K562 (cell line): Measurements from ENCODE around the gene SPDYE4. TPM values are rescaled to one million over a fixed set of nuclear protein-coding genes. Genes with fewer than 3 reads are reported as not detected.

ENCODE experiments used
- ATAC-seq: fragments of 200-7000 bp; cut with Tn5 transposase; 3 replicates; pipeline ENCODE4 v1.9.1; 2020; ENCODE audit warnings: moderate library complexity
- BruUV-seq: library from RNA; stranded (reverse); fragments of 400-500 nt; replicated peaks from 2 replicates; lab custom pipeline; 2021; lab: Mats Ljungman, UMichigan
- CTCF ChIA-PET: fragments of 300-600 bp; formaldehyde crosslinking; extraction: SDS; loops from one replicate; lab custom pipeline; 2021; ENCODE audit warnings: low intra/inter-chr PET ratio; lab: Yijun Ruan, JAX
- POLR2A ChIA-PET: fragments of 300-600, 350-650 bp; sonication (Branson Sonifier 250); formaldehyde crosslinking; extraction: SDS; loops from one replicate; lab custom pipeline; 2021; ENCODE audit warnings: antibody characterized with exemption, inconsistent platforms; lab: Yijun Ruan, JAX
- DNase-seq, 4 experiments: peaks; one replicate each; pipeline versions ENCODE4 v3.0.0 to v3.0.0-alpha.2; 2011 to 2018; ENCODE audit warnings: low spot score in 3 of 4, mixed read lengths in 3 of 4; ENCODE audit errors: extremely low read depth in 1 of 4
- FAIRE-seq: peaks from 2 replicates; lab custom pipeline; 2011; peaks lifted over from hg19 to GRCh38; lab: Jason Lieb, UNC
- H2AFZ ChIP-seq: 2 replicates; pipeline ENCODE4 v1.6.0; 2011; ENCODE audit warnings: low read depth, low read length, control low read depth, inconsistent platforms
- H3K27ac ChIP-seq: fragments of 200-600 bp; 3 replicates; pipeline ENCODE4 v1.8.0; 2011; ENCODE audit warnings: low read depth, mild to moderate bottlenecking, control low read depth, inconsistent platforms, low read length, moderate library complexity, mixed read lengths; ENCODE audit errors: extremely low read depth
- H3K27me3 ChIP-seq, 2 experiments: fragments of 300-600 bp in 1 of 2; 2 replicates in 1 of 2; 3 replicates in 1 of 2; pipeline versions ENCODE4 v1.6.0 to v1.8.0; 2011; ENCODE audit warnings: inconsistent platforms in 2 of 2, low read length in 2 of 2, mild to moderate bottlenecking in 1 of 2, mixed read lengths in 1 of 2, moderate library complexity in 1 of 2; ENCODE audit not compliant: control insufficient read depth in 2 of 2, insufficient read depth in 2 of 2
- H3K36me3 ChIP-seq: fragments of 300-600 bp; 3 replicates; pipeline ENCODE4 v1.8.0; 2011; ENCODE audit warnings: mild to moderate bottlenecking, low read length, inconsistent platforms; ENCODE audit not compliant: control insufficient read depth, insufficient read depth
- H3K4me1 ChIP-seq, 2 experiments: fragments of 200-600 bp in 1 of 2; replicated peaks in 1 of 2; 2 replicates in 1 of 2; 3 replicates in 1 of 2; pipeline versions ENCODE4 v1.5.1 to v1.8.0; 2011; ENCODE audit warnings: inconsistent platforms in 2 of 2, low read length in 2 of 2, mild to moderate bottlenecking in 1 of 2, mixed read lengths in 1 of 2, moderate library complexity in 1 of 2; ENCODE audit not compliant: control insufficient read depth in 2 of 2, insufficient read depth in 2 of 2
- H3K4me2 ChIP-seq: 2 replicates; pipeline ENCODE4 v1.6.1; 2011; ENCODE audit warnings: low read length, control low read depth, inconsistent platforms, mixed read lengths; ENCODE audit not compliant: insufficient read depth
- H3K4me3 ChIP-seq: fragments of 200-600 bp; sonication (generic), shearing (Covaris generic); 2 replicates; pipeline ENCODE4 v1.5.1; 2016; ENCODE audit warnings: control low read depth, inconsistent platforms
- H3K79me2 ChIP-seq: fragments of 200-600 bp; 3 replicates; pipeline ENCODE4 v1.8.0; 2011; ENCODE audit warnings: low read length, inconsistent platforms; ENCODE audit not compliant: control insufficient read depth, insufficient read depth
- H3K9ac ChIP-seq, 2 experiments: 2 replicates each; pipeline versions ENCODE4 v1.6.0 to v1.6.1; 2011; ENCODE audit warnings: low read depth in 2 of 2, low read length in 2 of 2, control low read depth in 1 of 2, inconsistent platforms in 1 of 2, mild to moderate bottlenecking in 1 of 2, mixed read lengths in 1 of 2; ENCODE audit not compliant: insufficient read depth in 1 of 2
- H3K9me1 ChIP-seq: one replicate; pipeline ENCODE4 v1.6.0; 2011; ENCODE audit warnings: inconsistent platforms, mild to moderate bottlenecking, low read length, moderate library complexity; ENCODE audit not compliant: control insufficient read depth, insufficient read depth
- H3K9me3 ChIP-seq: replicated peaks from 2 replicates; pipeline ENCODE4 v1.5.1; 2011; ENCODE audit warnings: low read depth, low read length, inconsistent platforms; ENCODE audit not compliant: control insufficient read depth, insufficient read depth
- H4K20me1 ChIP-seq: replicated peaks from 2 replicates; pipeline ENCODE4 v1.6.1; 2011; ENCODE audit warnings: low read length, inconsistent platforms, mixed read lengths; ENCODE audit not compliant: control insufficient read depth, insufficient read depth
- JUND ChIP-seq, 2 experiments: IDR thresholded peaks; 2 replicates in 1 of 2; 3 replicates in 1 of 2; pipeline ENCODE4 v1.6.1; 2011; ENCODE audit warnings: borderline replicate concordance in 2 of 2, low read depth in 2 of 2, low read length in 2 of 2, improper control_type of control experiment in 1 of 2, missing biosample characterization in 1 of 2, missing genetic modification characterization in 1 of 2, missing genetic modification reagents in 1 of 2
- KAT8 ChIP-seq: fragments of 450-650 bp; IDR thresholded peaks from 2 replicates; pipeline ENCODE4 v1.6.1; 2016; ENCODE audit warnings: low read depth, mild to moderate bottlenecking
- STAG1 ChIP-seq: sonication (generic); formaldehyde crosslinking; IDR thresholded peaks from 2 replicates; pipeline ENCODE4 v1.5.0; 2020; ENCODE audit warnings: missing genetic modification reagents, borderline replicate concordance
- ZNF224 ChIP-seq: sonication (generic); formaldehyde crosslinking; IDR thresholded peaks from 2 replicates; pipeline ENCODE4 v1.8.0; 2022; ENCODE audit warnings: mild to moderate bottlenecking, missing genetic modification reagents
- ZNF584 ChIP-seq: fragments of 200-800 bp; sonication (Bioruptor generic); IDR thresholded peaks from 2 replicates; pipeline ENCODE4 v1.6.1; 2016; ENCODE audit warnings: low read depth, mild to moderate bottlenecking, missing genetic modification characterization, missing compliant biosample characterization
- ZNF696 ChIP-seq: fragments of 250-450 bp; sonication (Bioruptor Pico); conservative IDR thresholded peaks from 2 replicates; pipeline ENCODE4 v1.4.0; 2020; ENCODE audit warnings: mild to moderate bottlenecking, moderate library complexity
- ZNF830 ChIP-seq: fragments of 250-450 bp; sonication (Bioruptor Pico); IDR thresholded peaks from 2 replicates; pipeline ENCODE4 v1.5.0; 2021; ENCODE audit warnings: mild to moderate bottlenecking
- WGBS: fragments of 100-300 bp; shearing (Covaris generic); methylation state at CpG from one replicate; pipeline ENCODE4 v1.1.6; 2016; ENCODE audit warnings: low coverage, mixed read lengths; ENCODE audit not compliant: insufficient coverage; ENCODE audit errors: missing lambda C conversion rate; 5-methylcytosine and 5-hydroxymethylcytosine counted together
- in situ Hi-C: fragments of 300-500 bp; cut with MboI; formaldehyde crosslinking; loops from 4 replicates; pipeline ENCODE4 v1.15.0; 2018; ENCODE audit warnings: inconsistent platforms, mixed read lengths
- intact Hi-C: fragments of 100-400 bp; cut with micrococcal nuclease; formaldehyde crosslinking; loops from 2 replicates; pipeline ENCODE4 v1.14.2; 2022
- polyA plus RNA-seq, 8 experiments: library from polyadenylated mRNA; depleted of rRNA in 4 of 8; stranded (reverse) in 5 of 8; unstranded in 3 of 8; fragments of >200 nt; fragmentation: Nextera tagmentation in 2 of 8; fragmentation: Illumina TruSeq in 1 of 8; extraction: Ambion mirVana in 2 of 8; extraction: Trizol in 1 of 8; gene quantifications; 2 replicates each; pipeline versions ENCODE4 v1.2.1 to v1.2.3, GENCODE V29; 2011 to 2014; ENCODE audit warnings: inconsistent platforms in 1 of 8, missing spikeins in 1 of 8
- total RNA-seq, 7 experiments: library from RNA; depleted of rRNA in 6 of 7; stranded (reverse); fragments of >200 nt in 6 of 7; fragmentation: Illumina TruSeq in 2 of 7; extraction: Trizol in 2 of 7; gene quantifications; 2 replicates each; pipeline versions ENCODE4 v1.2.1 to v1.2.3, GENCODE V29; 2011 to 2021; ENCODE audit warnings: low replicate concordance in 1 of 7
- TF ChIP-seq, protein P1 (sequence below): fragments of 250-450 bp; sonication (Bioruptor Pico); IDR thresholded peaks from 2 replicates; pipeline ENCODE4 v1.9.0; 2021; ENCODE audit warnings: mild to moderate bottlenecking, inconsistent platforms
- TF ChIP-seq, protein P2 (sequence below): fragments of 450-650 bp; IDR thresholded peaks from 2 replicates; pipeline ENCODE4 v1.6.1; 2016

SPDYE4 gene
- total and polyA plus RNA-seq, 9 of the 15 experiments (the other 6 are each of a cell fraction or from before 2014, with no cell fraction given) = not detected

DNA sequence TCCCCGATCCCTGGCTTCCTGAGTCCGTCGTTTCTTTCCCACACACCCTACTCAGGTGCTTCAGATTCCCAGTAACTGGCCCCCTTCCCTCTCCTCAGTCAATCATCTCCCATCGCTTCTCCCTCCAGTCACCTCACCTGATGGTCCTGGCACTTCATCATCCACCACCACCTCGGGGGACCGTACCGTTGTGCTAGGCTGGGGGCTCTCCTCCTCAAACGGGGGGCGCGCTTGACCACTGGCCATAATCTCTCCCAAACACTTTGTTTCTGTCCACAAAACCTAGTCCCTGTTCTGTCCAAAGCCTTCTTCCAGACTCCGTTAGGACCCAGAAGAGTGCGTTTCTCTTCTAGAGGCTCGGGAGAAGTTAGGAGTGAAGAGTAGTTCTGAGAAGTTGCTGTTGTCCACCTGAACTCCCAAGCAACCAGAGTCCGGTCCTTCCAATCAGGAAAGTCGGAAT, at the start of gene SPDYE4 (continued):
- TF ChIP-seq ZNF584 (CRISPR knock-in tag) = no peak
- TF ChIP-seq, protein P1, sequence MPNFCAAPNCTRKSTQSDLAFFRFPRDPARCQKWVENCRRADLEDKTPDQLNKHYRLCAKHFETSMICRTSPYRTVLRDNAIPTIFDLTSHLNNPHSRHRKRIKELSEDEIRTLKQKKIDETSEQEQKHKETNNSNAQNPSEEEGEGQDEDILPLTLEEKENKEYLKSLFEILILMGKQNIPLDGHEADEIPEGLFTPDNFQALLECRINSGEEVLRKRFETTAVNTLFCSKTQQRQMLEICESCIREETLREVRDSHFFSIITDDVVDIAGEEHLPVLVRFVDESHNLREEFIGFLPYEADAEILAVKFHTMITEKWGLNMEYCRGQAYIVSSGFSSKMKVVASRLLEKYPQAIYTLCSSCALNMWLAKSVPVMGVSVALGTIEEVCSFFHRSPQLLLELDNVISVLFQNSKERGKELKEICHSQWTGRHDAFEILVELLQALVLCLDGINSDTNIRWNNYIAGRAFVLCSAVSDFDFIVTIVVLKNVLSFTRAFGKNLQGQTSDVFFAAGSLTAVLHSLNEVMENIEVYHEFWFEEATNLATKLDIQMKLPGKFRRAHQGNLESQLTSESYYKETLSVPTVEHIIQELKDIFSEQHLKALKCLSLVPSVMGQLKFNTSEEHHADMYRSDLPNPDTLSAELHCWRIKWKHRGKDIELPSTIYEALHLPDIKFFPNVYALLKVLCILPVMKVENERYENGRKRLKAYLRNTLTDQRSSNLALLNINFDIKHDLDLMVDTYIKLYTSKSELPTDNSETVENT (CRISPR knock-in tag) = no peak
- TF ChIP-seq ZNF224 = no peak
- no peak for TF ChIP-seq KAT8
- TF ChIP-seq, all 486 proteins: peak for 0

DNA sequence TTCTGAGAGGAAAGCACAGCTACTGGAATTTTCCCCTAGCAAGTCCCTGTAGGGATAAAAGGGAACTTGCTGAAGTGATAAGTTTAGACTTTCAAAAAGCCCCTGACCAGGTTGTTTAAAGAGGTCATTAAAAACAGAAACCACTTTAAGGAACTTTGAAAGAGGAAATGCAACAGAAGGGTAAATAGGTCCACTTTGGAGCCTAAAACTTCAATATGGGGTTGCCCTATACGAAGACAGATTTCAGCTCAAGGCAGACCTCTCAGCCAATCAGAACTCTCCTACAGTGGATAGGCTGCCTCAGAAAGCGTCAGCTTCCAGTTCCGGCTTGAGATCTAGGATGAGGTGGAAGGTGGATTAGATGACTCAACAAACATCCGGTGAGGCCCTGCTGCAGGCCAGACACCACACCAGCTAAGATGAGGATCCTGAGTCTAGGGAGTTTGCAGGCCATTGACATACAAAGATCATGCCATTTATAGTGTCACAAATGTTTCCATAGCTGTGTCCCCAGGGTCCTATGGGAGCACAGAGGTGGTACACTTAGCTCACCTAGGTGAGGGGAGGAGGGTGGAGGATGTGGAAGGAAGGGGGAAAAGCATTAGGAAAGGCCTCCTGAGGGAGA, 48.7 kb upstream of the SPDYE4 start:
- BruUV-seq = no TSS peak
- no peak overlapping the region for H2AFZ ChIP-seq
- H3K36me3 ChIP-seq = no peaks in the 10 kb centered on the region
- no peak overlapping the region for H3K27ac ChIP-seq
- no peak overlapping the region for H3K4me3 ChIP-seq
- ChIA-PET CTCF (no interaction called here), POLR2A (no interaction called here)
- FAIRE-seq (no peak), DNase-seq (peak in 2 of 4 experiments; percentile 10 to 13), ATAC-seq (0 out of 3 replicates have a peak, but pooled peaks have one; percentile 27)
- no peaks in the 10 kb centered on the region for H4K20me1 ChIP-seq
- H3K9me3 ChIP-seq = no peaks in the 10 kb centered on the region
- 0% methylated on average over 4 of the region's 4 CpGs for WGBS
- H3K27me3 ChIP-seq = peaks cover 0 to 6% of the 10 kb centered on the region in 2 experiments; a peak in 1 of 5 replicates
- H3K79me2 ChIP-seq = no peaks in the 10 kb centered on the region
- H3K4me1 ChIP-seq = no peaks in the 10 kb centered on the region
- no peak overlapping the region for H3K9ac ChIP-seq
- intact Hi-C loops (no loop called here), in situ Hi-C loops (no loop called here)
- no peak overlapping the region for H3K4me2 ChIP-seq
- H3K9me1 ChIP-seq = no peaks in the 10 kb centered on the region
- TF ChIP-seq ZNF830 (CRISPR knock-in tag) = no peak
- no peak for TF ChIP-seq STAG1 (CRISPR knock-in tag)
- no peak for TF ChIP-seq ZNF696
- TF ChIP-seq, protein P2, sequence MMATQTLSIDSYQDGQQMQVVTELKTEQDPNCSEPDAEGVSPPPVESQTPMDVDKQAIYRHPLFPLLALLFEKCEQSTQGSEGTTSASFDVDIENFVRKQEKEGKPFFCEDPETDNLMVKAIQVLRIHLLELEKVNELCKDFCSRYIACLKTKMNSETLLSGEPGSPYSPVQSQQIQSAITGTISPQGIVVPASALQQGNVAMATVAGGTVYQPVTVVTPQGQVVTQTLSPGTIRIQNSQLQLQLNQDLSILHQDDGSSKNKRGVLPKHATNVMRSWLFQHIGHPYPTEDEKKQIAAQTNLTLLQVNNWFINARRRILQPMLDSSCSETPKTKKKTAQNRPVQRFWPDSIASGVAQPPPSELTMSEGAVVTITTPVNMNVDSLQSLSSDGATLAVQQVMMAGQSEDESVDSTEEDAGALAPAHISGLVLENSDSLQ = no peak
- TF ChIP-seq JUND (IDR thresholded peaks at IDR 0.05; ENCODE audit: borderline replicate concordance, low read depth, low read length) = no peak
- TF ChIP-seq JUND (tag; IDR thresholded peaks at IDR 0.05; ENCODE audit: borderline replicate concordance, low read depth, low read length) = 0 out of 3 replicates have a peak, but pooled peaks have one; percentile 14
